GM21528 (cell line): Measurements from ENCODE around the gene RBM24.

Experiments
- ATAC-seq: cut with Tn5 transposase; IDR thresholded peaks from one replicate; pipeline ENCODE4 v1.9.1; 2021; ENCODE audit warnings: mild to moderate bottlenecking, moderate library complexity; ENCODE audit not compliant: unreplicated experiment, low FRiP score

The RBM24 gene

GRCh38 chr6:17281100-17281496 lies at the start of gene RBM24:
TSS of gene RBM24 (plus strand) at chr6:17281361. CDS start at chr6:17281582, 221 bp downstream.
- no peak for ATAC-seq

GRCh38 chr6:17233531-17233930 lies 47.6 kb upstream of the RBM24 start:
- no peak for ATAC-seq

- ATAC-seq: no peak
Measured at GRCh38 chr6:17237246-17237645, 43.9 kb upstream of the RBM24 start.

GRCh38 chr6:17239260-17239659 lies 41.9 kb upstream of the RBM24 start:
- ATAC-seq: no peak

GRCh38 chr6:17240803-17241500 lies 40.2 kb upstream of the RBM24 start:
- ATAC-seq: no peak

- no peak for ATAC-seq
Measured at GRCh38 chr6:17242087-17242486, 39.1 kb upstream of the RBM24 start.

- no peak for ATAC-seq
Measured at GRCh38 chr6:17250237-17250636, 30.9 kb upstream of the RBM24 start.

- ATAC-seq: no peak
Measured at GRCh38 chr6:17251953-17252352, 29.2 kb upstream of the RBM24 start.

GRCh38 chr6:17258749-17259148 lies 22.4 kb upstream of the RBM24 start:
- no peak for ATAC-seq

GRCh38 chr6:17265570-17265969 lies 15.6 kb upstream of the RBM24 start:
- no peak for ATAC-seq

- ATAC-seq: no peak
Measured at GRCh38 chr6:17267566-17267965, 13.6 kb upstream of the RBM24 start.

- no peak for ATAC-seq
Measured at GRCh38 chr6:17268114-17268513, 13.0 kb upstream of the RBM24 start.

GRCh38 chr6:17269840-17270239 lies 11.3 kb upstream of the RBM24 start:
- no peak for ATAC-seq

- no peak for ATAC-seq
Measured at GRCh38 chr6:17271628-17272027, 9.5 kb upstream of the RBM24 start.

GRCh38 chr6:17276766-17277165 lies 4.4 kb upstream of the RBM24 start:
- ATAC-seq: no peak

GRCh38 chr6:17277256-17277655 lies 3.9 kb upstream of the RBM24 start:
- ATAC-seq: no peak

GRCh38 chr6:17278289-17279063 lies 2.7 kb upstream of the RBM24 start:
- no peak for ATAC-seq

GRCh38 chr6:17280138-17280537 lies 1.0 kb upstream of the RBM24 start:
- ATAC-seq: no peak

GRCh38 chr6:17280552-17281090 lies 540 bp upstream of the RBM24 start:
- ATAC-seq: no peak

GRCh38 chr6:17281497-17282481 lies 628 bp downstream of the RBM24 start:
- ATAC-seq: no peak

- ATAC-seq: no peak
Measured at GRCh38 chr6:17283074-17283473, 1.9 kb downstream of the RBM24 start.
